Muscle of leg (tissue), 11 donors: ENCODE measurements around the gene DSTYK. TPM values are rescaled to one million over a fixed set of nuclear protein-coding genes. Genes with fewer than 3 reads are reported as not detected.

Source experiments
- DNase-seq: peaks from one replicate; pipeline ENCODE4 v3.0.0; 2013
- H3K27ac ChIP-seq: one replicate; pipeline ENCODE4 v1.5.1; 2013; ENCODE audit warnings: mild to moderate bottlenecking, low read length, control low read depth
- H3K27me3 ChIP-seq: one replicate; pipeline ENCODE4 v1.6.1; 2013; ENCODE audit warnings: low read length; ENCODE audit not compliant: control insufficient read depth, insufficient read depth
- H3K36me3 ChIP-seq: one replicate; pipeline ENCODE4 v1.6.1; 2013; ENCODE audit warnings: low read length; ENCODE audit not compliant: control insufficient read depth, insufficient read depth
- H3K4me1 ChIP-seq: one replicate; pipeline ENCODE4 v1.6.1; 2013; ENCODE audit warnings: low read length; ENCODE audit not compliant: control insufficient read depth, insufficient read depth
- H3K4me3 ChIP-seq: one replicate; pipeline ENCODE4 v1.5.1; 2013; ENCODE audit warnings: low read length, control low read depth
- H3K9me3 ChIP-seq: replicated peaks from 2 replicates; pipeline ENCODE4 v1.6.1; 2013; ENCODE audit warnings: low read depth, low read length; ENCODE audit not compliant: control insufficient read depth
- WGBS: methylation state at CpG from one replicate; pipeline ENCODE4 v1.1.5; 2013; ENCODE audit warnings: missing lambda C conversion rate; ENCODE audit not compliant: insufficient coverage; 5-methylcytosine and 5-hydroxymethylcytosine counted together
- polyA plus RNA-seq, 8 donors: library from polyadenylated mRNA; unstranded; fragments of 120-200 nt; gene quantifications; one replicate each; pipeline versions ENCODE4 v1.2.1 to v1.2.3, GENCODE V29; 2013; ENCODE audit warnings: inconsistent platforms in 1 of 8, low replicate concordance in 1 of 8; ENCODE audit not compliant: insufficient read length in 8 of 8, insufficient read depth in 1 of 8
- total RNA-seq: library from RNA; stranded (reverse); fragments of 120-200 nt; gene quantifications from one replicate; pipeline ENCODE4 v1.2.4, GENCODE V29; 2013

DSTYK gene
- total and polyA plus RNA-seq, 9 donors = 6.0 to 9.4 (median 7.1) TPM

DNA sequence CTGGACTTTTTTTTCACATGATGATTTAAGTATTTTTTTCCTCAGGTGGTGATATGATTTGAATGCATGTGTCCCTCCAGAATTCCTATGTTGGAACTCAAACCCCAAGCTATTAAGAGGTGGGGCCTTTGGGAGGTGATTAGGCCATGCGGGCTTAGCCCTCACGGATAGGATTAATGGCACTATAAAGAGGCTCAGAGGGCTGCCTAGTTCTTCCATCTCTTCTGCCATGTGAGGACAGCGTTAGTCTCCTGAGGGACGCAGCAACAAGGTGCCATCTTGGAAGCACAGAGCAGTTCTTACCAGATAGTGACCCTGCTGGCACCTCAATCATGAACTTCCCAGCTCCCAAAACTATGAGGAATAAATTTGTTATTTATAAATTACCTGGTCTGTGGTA, 71.4 kb downstream of the DSTYK start:
- Histone ChIP-seq H3K36me3 (no peaks in the 10 kb centered on the region), H3K4me1 (peaks cover 3% of the 10 kb centered on the region), H3K27ac (no peak overlapping the region), H3K27me3 (no peaks in the 10 kb centered on the region), H3K9me3 (no peaks in the 10 kb centered on the region), H3K4me3 (no peak overlapping the region)
- WGBS = 80% methylated on average over 2 of the region's 4 CpGs
- DNase-seq = no peak

DNA sequence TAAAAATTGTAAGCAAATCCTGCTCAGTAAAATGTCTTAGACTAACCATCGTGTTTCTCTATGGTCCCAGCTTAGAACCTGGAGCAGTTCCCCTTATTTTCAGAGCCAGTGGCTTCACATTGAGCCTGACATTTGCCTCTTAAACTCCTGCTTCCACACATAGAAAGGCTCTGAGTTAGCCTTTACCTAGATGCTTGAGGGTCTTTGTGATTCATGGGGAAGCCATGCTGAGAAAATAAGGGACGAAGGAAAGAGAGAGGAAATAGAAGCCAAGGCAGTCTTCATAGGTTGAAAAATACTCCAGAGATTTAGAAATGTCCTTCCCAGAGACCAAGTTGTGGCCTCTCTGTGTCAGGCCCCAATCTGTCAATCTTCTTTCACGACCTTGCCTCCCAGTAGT, 73.6 kb downstream of the DSTYK start:
- H3K9me3 ChIP-seq = no peaks in the 10 kb centered on the region
- H3K4me1 ChIP-seq = peaks cover 3% of the 10 kb centered on the region
- H3K36me3 ChIP-seq = no peaks in the 10 kb centered on the region
- H3K27ac ChIP-seq = no peak overlapping the region
- H3K27me3 ChIP-seq = no peaks in the 10 kb centered on the region
- H3K4me3 ChIP-seq = no peak overlapping the region
- 100% methylated on average over 1 of the region's 3 CpGs for WGBS
- no peak for DNase-seq

DNA sequence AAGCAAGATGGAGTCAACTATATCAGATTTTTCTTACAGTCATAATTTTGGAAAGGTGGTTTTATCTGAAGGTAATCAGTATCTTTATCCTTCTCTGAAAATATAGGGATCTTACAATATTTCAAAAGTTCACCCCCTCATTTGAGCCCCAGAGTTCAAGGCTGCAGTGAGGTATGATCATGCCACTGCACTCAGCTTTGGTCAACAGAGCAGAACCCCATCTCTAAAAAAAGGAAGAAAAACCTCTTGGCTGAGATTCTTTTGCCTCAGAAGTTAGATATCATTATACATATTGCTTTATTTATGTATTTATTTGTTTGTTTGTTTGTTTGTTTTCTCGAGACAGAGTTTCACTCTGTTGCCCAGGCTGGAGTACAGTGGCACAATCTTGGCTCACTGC, 78.2 kb downstream of the DSTYK start:
- Histone ChIP-seq H3K4me3 (no peak overlapping the region), H3K36me3 (no peaks in the 10 kb centered on the region), H3K27ac (no peak overlapping the region), H3K4me1 (no peaks in the 10 kb centered on the region), H3K27me3 (no peaks in the 10 kb centered on the region), H3K9me3 (no peaks in the 10 kb centered on the region)
- no peak for DNase-seq
- WGBS = no CpG with 5 or more reads among the region's 1 CpG

DNA sequence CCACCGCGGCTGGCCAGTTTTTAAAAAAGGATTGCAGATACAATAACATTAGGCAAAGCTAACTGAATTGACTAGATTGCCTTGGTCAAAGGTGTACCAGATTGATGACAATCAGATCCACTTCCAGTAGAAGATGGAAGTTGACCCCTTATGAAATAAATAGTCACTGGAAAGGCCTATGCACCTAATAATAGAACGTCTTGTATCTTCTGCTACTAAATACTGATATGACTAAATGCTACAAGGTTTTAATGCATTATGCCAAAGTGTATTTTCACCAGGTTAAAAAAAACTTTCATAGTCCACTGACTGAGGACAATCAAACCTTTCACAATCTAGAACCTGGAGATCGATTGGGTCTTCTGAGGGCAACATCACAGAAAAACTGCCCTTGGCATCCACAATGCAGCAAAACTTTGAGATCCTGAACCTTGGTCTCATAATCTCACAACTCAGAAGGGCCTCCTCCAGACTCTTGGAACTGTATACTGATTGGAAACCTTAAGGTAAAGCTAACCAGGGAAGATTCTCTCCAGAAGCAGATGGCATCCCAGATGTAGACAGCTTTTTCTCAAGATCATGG, 82.0 kb downstream of the DSTYK start:
- H3K9me3 ChIP-seq = no peaks in the 10 kb centered on the region
- no peaks in the 10 kb centered on the region for H3K4me1 ChIP-seq
- no peak overlapping the region for H3K27ac ChIP-seq
- no peaks in the 10 kb centered on the region for H3K27me3 ChIP-seq
- DNase-seq = no peak
- no peaks in the 10 kb centered on the region for H3K36me3 ChIP-seq
- H3K4me3 ChIP-seq = no peak overlapping the region
- 80% methylated on average over 1 of the region's 4 CpGs for WGBS

DNA sequence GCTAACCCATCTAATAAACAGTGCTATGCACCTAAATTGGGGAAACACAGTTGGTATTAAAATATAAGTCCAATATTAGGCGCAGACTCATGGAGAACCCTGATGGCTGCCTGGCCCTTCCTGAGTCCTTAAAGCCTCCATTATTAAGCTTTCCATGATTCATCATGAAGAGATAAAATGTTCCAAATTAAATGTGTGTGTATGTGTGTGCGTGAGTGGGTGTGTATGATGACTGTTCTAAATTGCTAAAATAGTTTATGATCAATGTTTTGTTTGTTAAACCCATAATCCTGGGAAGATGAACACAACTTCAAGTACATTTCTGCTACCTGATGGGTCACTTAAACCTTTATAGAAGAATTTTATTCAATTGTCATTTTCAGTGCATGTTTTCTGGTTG, 83.5 kb downstream of the DSTYK start:
- no peak for DNase-seq
- Histone ChIP-seq H3K4me3 (no peak overlapping the region), H3K27ac (no peak overlapping the region), H3K27me3 (no peaks in the 10 kb centered on the region), H3K4me1 (peaks cover under 1% of the 10 kb centered on the region), H3K9me3 (no peaks in the 10 kb centered on the region), H3K36me3 (no peaks in the 10 kb centered on the region)
- no CpG with 5 or more reads among the region's 2 CpGs for WGBS

DNA sequence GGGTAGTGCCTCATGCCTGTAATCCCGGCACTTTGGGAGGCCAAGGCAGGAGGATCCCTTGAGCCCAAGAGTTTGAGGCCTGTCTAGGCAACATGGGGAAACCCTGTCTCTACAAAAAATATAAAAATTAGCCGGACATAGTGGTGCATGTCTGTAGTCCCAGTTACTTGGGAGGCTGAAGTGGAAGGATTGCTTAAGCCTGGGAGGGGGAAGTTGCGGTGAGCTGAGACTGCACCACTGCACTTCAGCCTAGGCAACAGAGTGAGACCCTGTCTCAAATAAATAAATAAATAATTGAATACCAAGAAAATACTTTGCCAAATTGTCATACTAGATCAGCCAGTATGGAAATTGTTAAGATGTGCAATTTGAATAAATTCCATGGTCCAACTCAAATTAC, 83.9 kb downstream of the DSTYK start:
- H3K27ac ChIP-seq = no peak overlapping the region
- H3K4me1 ChIP-seq = peaks cover 5% of the 10 kb centered on the region
- no peak for DNase-seq
- no peaks in the 10 kb centered on the region for H3K27me3 ChIP-seq
- H3K9me3 ChIP-seq = no peaks in the 10 kb centered on the region
- H3K4me3 ChIP-seq = no peak overlapping the region
- 60% methylated on average over 1 of the region's 3 CpGs for WGBS
- H3K36me3 ChIP-seq = no peaks in the 10 kb centered on the region

DNA sequence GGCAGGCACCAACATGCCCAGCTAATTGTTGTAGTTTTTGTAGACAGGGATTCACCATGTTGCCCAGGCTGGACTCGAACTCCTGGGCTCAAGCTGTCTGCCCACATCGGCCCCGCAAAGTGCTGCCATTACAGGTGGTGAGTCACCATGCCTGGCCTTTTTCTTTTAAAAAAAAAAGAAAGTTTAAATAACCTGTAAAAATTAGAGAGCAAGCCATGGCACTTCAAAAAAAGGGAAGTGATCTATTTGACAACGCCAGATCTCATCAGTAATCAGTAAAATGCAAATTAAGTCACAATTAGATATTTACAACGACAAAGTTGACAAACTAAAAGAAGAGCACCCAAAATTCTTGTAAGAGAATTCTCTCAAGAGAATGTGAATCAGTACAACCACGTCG, 86.8 kb downstream of the DSTYK start:
- WGBS = no CpG with 5 or more reads among the region's 7 CpGs
- H3K36me3 ChIP-seq = no peaks in the 10 kb centered on the region

DNA sequence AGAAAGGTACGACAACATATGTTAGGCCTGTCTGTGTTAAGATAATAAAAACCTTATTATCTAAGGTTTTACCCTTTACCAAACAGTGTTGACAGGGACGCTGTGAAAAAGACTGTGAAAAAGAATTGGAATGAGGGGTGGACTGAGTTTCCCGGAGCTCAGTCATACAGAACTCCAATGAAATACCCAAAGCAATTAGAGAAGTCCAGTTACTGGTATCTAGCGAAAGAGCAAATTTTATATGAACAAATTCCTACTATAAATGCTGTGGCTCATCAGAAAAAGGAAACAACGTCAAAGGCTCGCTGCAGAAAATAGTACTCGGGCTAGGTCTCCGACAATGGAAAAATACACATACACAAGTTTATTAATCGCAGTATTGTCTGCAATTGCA, 89.0 kb downstream of the DSTYK start:
- no peaks in the 10 kb centered on the region for H3K27me3 ChIP-seq
- no peaks in the 10 kb centered on the region for H3K36me3 ChIP-seq
- 47% methylated on average over 3 of the region's 9 CpGs for WGBS
- H3K4me3 ChIP-seq = peak overlapping the region; percentile 75
- peak overlapping the region; percentile 89 for H3K27ac ChIP-seq
- peaks cover 15% of the 10 kb centered on the region for H3K4me1 ChIP-seq
- no peaks in the 10 kb centered on the region for H3K9me3 ChIP-seq
- DNase-seq = no peak

More for the DNA sequence above, 86.8 kb downstream of the DSTYK start:
- DNase-seq = no peak
- no peak overlapping the region for H3K27ac ChIP-seq
- peaks cover 15% of the 10 kb centered on the region for H3K4me1 ChIP-seq
- no peaks in the 10 kb centered on the region for H3K9me3 ChIP-seq
- no peaks in the 10 kb centered on the region for H3K27me3 ChIP-seq
- no peak overlapping the region for H3K4me3 ChIP-seq

DNA sequence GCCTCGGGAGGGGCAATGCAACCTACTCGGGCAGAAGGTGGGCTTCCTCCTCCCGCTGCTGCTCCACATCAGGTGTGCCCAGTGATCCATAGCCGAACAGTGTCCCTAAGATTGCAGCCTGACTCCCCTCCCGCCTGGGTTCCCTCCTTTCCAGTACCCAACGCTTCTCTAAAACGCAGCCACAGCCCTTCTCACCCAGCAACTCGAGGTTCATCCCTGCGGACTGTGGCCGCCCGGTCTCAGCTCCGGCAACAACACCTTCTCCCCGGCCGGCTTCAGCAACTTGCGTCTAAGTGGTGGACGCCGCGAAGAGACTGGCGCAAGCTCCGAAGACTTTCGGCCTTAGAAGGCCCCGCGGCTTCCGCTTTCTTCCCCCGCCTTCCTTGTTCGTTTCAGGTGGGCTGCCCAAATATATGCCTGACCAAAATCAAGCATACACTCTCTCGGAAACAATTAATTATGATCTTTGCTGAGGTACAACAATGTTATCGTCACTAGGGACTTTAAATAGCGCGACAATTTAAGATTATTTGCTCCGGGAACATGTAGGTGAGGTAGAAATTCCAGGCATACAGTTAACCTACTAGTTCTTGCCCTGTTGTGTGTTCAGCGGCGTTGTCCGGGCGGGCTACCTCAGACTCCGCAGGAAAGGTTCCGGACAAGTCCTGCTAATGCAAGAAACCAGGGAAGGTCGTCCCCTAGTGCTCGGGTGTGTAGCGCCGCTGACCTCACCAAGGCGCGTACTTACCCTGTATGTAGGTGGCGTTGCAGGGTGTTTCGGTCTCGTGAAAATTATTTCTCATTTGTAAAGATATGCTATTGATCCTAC, 89.6 kb downstream of the DSTYK start, which contains the start of gene RBBP5:
Gene RBBP5, minus strand, starts transcription at position 319 of the 829 bp plus-strand sequence. Its CDS starts 105 bp downstream, at position 214.
- H3K27me3 ChIP-seq = no peaks in the 10 kb centered on the region
- H3K27ac ChIP-seq = peak within 1 kb of the TSS; percentile 89
- no peaks in the 10 kb centered on the region for H3K36me3 ChIP-seq
- WGBS = 0% methylated on average over 34 of the region's 46 CpGs
- DNase-seq = peak; percentile 98
- H3K4me3 ChIP-seq = peak within 1 kb of the TSS; percentile 75
- no peaks in the 10 kb centered on the region for H3K9me3 ChIP-seq
- peaks cover 15% of the 10 kb centered on the region for H3K4me1 ChIP-seq

DNA sequence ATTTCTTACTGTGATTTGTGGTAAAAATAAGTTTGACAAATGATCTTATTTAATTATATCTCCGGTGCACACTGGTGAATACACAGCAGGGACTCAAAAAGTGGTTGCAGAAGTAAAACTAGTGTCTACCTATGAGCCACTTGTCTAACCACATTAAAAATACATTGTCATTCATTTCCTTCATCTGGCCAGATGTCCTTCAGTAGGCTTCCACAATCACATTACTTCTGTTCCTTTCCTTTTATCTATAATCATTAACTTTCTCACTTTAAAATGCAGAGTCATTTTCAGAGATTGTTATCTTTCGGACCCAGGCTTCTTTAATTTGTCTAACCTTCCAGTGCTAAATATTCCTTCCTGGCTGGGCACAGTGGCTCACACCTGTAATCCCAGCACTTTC, 92.8 kb downstream of the DSTYK start:
- peaks cover 15% of the 10 kb centered on the region for H3K4me1 ChIP-seq
- WGBS = 80% methylated on average over 1 of the region's 2 CpGs
- DNase-seq = no peak
- H3K27me3 ChIP-seq = no peaks in the 10 kb centered on the region
- H3K27ac ChIP-seq = no peak overlapping the region
- H3K4me3 ChIP-seq = no peak overlapping the region
- H3K9me3 ChIP-seq = no peaks in the 10 kb centered on the region
- peaks cover 7% of the 10 kb centered on the region for H3K36me3 ChIP-seq
